OCI-LY1 (cell line): Measurements from ENCODE around the gene TMEM126A.
"Not testable (repeated sequence)": the region's sequence is repeated elsewhere in the genome, so short reads cannot be mapped to it uniquely, and the experiment has no call there.

Experiments
- H2AFZ ChIP-seq: fragments of 200-600 bp; sonication (generic), shearing (Covaris generic); 2 replicates; pipeline ENCODE4 v1.6.0; 2014; ENCODE audit warnings: antibody characterized with exemption, mild to moderate bottlenecking, low read length
- H3F3A ChIP-seq: fragments of 200-600 bp; sonication (generic), shearing (Covaris generic); 2 replicates; pipeline ENCODE4 v1.6.0; 2014; ENCODE audit warnings: mild to moderate bottlenecking, antibody characterized with exemption, low read length, moderate library complexity; ENCODE audit not compliant: insufficient read depth
- H3K27ac ChIP-seq: fragments of 200-600 bp; sonication (generic); 2 replicates; pipeline ENCODE4 v1.5.1; 2014; ENCODE audit warnings: low read length, mixed run types, mild to moderate bottlenecking, low read depth; ENCODE audit not compliant: poor library complexity, severe bottlenecking
- H3K27me3 ChIP-seq: fragments of 200-600 bp; sonication (generic); 2 replicates; pipeline ENCODE4 v1.6.0; 2014; ENCODE audit warnings: antibody characterized with exemption, mild to moderate bottlenecking, low read length, moderate library complexity; ENCODE audit not compliant: insufficient read depth
- H3K36me3 ChIP-seq: fragments of 200-600 bp; sonication (generic); 2 replicates; pipeline ENCODE4 v1.6.1; 2014; ENCODE audit warnings: mild to moderate bottlenecking, antibody characterized with exemption, low read length, moderate library complexity, mixed read lengths; ENCODE audit not compliant: insufficient read depth
- H3K4me1 ChIP-seq: fragments of 200-600 bp; sonication (generic); 2 replicates; pipeline ENCODE4 v1.5.1; 2014; ENCODE audit warnings: mild to moderate bottlenecking, low read length, moderate library complexity; ENCODE audit not compliant: insufficient read depth, severe bottlenecking
- H3K4me2 ChIP-seq: fragments of 200-600 bp; sonication (generic), shearing (Covaris generic); 2 replicates; pipeline ENCODE4 v1.6.1; 2014; ENCODE audit warnings: low read length
- H3K4me3 ChIP-seq: fragments of 200-600 bp; sonication (generic); 2 replicates; pipeline ENCODE4 v1.5.1; 2014; ENCODE audit warnings: low read length, low read depth, mild to moderate bottlenecking, mixed read lengths; ENCODE audit not compliant: poor library complexity, severe bottlenecking
- H3K79me2 ChIP-seq: fragments of 200-600 bp; shearing (Covaris generic); 2 replicates; pipeline ENCODE4 v1.6.1; 2016; ENCODE audit warnings: mixed run types, low read length, mixed read lengths; ENCODE audit not compliant: insufficient read depth
- H3K9ac ChIP-seq: fragments of 200-600 bp; sonication (generic), shearing (Covaris generic); 2 replicates; pipeline ENCODE4 v1.6.1; 2014; ENCODE audit warnings: mild to moderate bottlenecking, low read length, mixed read lengths
- H3K9me2 ChIP-seq: fragments of 200-600 bp; sonication (generic), shearing (Covaris generic); 2 replicates; pipeline ENCODE4 v1.6.1; 2014; ENCODE audit warnings: low read depth, mild to moderate bottlenecking, low read length, mixed read lengths
- H3K9me3 ChIP-seq: fragments of 200-600 bp; shearing (Covaris generic); 2 replicates; pipeline ENCODE4 v1.6.1; 2014; ENCODE audit warnings: low read length, mixed read lengths
- H4K20me1 ChIP-seq: fragments of 200-600 bp; sonication (generic), shearing (Covaris generic); 2 replicates; pipeline ENCODE4 v1.6.0; 2016; ENCODE audit warnings: mild to moderate bottlenecking, low read length; ENCODE audit not compliant: insufficient read depth
- EZH2 ChIP-seq: fragments of 200-600 bp; sonication (generic), shearing (Covaris generic); IDR thresholded peaks from 2 replicates; pipeline ENCODE4 v1.8.0; 2017; ENCODE audit warnings: borderline replicate concordance, mixed run types, mild to moderate bottlenecking, antibody characterized with exemption, low read length, moderate library complexity, mixed read lengths
- TF ChIP-seq, protein P1 (sequence below): fragments of 200-600 bp; sonication (generic), shearing (Covaris generic); IDR thresholded peaks from 2 replicates; pipeline ENCODE4 v1.5.1; 2017; ENCODE audit warnings: mild to moderate bottlenecking, antibody characterized with exemption, low read length, moderate library complexity, mixed read lengths

Gene TMEM126A

GRCh38 chr11:85666687-85667086, 18.9 kb downstream of the TMEM126A start:
- Histone ChIP-seq H3K9ac (no peak overlapping the region), H3K9me3 (no peaks in the 10 kb centered on the region), H2AFZ (peak overlapping the region; percentile 81; the same call in 1 of the 2 replicates), H3K27me3 (no peaks in the 10 kb centered on the region), H4K20me1 (peaks cover 4% of the 10 kb centered on the region; the same call in 1 of the 2 replicates), H3K27ac (no peak overlapping the region), H3K4me1 (peaks cover 17% of the 10 kb centered on the region), H3K4me2 (no peak overlapping the region), H3K36me3 (peaks cover 20% of the 10 kb centered on the region), H3K79me2 (peaks cover 26% of the 10 kb centered on the region), H3K9me2 (no peaks in the 10 kb centered on the region), H3K4me3 (no peak overlapping the region), H3F3A (no peaks in the 10 kb centered on the region)
- TF ChIP-seq EZH2 = no peak
- TF ChIP-seq, protein P1, sequence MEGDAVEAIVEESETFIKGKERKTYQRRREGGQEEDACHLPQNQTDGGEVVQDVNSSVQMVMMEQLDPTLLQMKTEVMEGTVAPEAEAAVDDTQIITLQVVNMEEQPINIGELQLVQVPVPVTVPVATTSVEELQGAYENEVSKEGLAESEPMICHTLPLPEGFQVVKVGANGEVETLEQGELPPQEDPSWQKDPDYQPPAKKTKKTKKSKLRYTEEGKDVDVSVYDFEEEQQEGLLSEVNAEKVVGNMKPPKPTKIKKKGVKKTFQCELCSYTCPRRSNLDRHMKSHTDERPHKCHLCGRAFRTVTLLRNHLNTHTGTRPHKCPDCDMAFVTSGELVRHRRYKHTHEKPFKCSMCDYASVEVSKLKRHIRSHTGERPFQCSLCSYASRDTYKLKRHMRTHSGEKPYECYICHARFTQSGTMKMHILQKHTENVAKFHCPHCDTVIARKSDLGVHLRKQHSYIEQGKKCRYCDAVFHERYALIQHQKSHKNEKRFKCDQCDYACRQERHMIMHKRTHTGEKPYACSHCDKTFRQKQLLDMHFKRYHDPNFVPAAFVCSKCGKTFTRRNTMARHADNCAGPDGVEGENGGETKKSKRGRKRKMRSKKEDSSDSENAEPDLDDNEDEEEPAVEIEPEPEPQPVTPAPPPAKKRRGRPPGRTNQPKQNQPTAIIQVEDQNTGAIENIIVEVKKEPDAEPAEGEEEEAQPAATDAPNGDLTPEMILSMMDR = no peak

GRCh38 chr11:85668157-85668556, 20.4 kb downstream of the TMEM126A start:
- Histone ChIP-seq H3K4me1 (peaks cover 9% of the 10 kb centered on the region), H3F3A (no peaks in the 10 kb centered on the region), H3K4me3 (no peak overlapping the region), H4K20me1 (no peaks in the 10 kb centered on the region), H2AFZ (no peak overlapping the region), H3K9ac (no peak overlapping the region), H3K79me2 (peaks cover 11% of the 10 kb centered on the region), H3K27ac (no peak overlapping the region), H3K27me3 (no peaks in the 10 kb centered on the region), H3K9me2 (no peaks in the 10 kb centered on the region), H3K4me2 (no peak overlapping the region), H3K9me3 (no peaks in the 10 kb centered on the region), H3K36me3 (peaks cover 8% of the 10 kb centered on the region)
- no peak for TF ChIP-seq EZH2
- TF ChIP-seq, protein P1 = no peak

DNA sequence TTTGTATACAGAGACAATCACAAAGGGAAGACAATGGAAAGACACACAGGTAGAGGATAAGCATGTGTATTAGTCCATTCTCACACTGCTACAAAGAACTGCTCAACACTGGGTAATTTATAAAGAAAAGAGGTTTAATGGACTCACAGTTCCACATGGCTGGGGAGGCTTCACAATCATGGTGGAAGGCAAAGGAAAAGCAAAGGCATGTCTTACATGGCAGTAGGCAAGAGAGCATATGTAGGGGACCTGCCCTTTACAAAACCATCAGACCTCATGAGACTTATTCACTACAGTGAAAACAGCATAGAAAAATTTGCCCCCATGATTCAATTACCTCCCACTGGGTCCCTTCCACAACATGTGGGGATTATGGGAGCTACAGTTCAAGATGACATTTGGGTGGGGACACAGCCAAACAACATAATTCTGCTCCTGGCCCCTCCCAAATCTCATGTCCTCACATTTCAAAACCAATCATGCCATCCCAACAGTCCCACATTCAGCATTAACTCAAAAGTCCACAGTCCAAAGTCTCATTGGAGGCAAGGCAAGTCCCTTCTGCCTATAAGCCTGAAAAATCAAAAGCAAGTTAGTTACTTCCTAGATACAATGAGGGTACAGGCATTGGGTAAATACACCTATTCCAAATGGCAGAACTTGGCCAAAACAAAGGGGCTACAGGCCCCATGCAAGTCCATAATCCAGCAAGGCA, 23.3 kb downstream of the TMEM126A start:
- not testable (repeated sequence) for H3K4me2 ChIP-seq, H3K9me2 ChIP-seq, H3K36me3 ChIP-seq, H3K4me3 ChIP-seq, H3K4me1 ChIP-seq, H3K27me3 ChIP-seq, H3K79me2 ChIP-seq, H3F3A ChIP-seq, H2AFZ ChIP-seq, H3K27ac ChIP-seq, H3K9me3 ChIP-seq, H4K20me1 ChIP-seq, H3K9ac ChIP-seq
